Cardiac fibroblast (primary cell): ENCODE measurements around the gene PPP3CA.

ENCODE experiments used
- DNase-seq, 2 donors: peaks; one replicate each; pipeline versions ENCODE4 v3.0.0 to v3.0.0-alpha.2; 2010; ENCODE audit warnings: low read depth in 2 of 2
- H3K4me3 ChIP-seq, 2 donors: replicated peaks in 1 of 2; 1 replicate in 1 of 2; 2 replicates in 1 of 2; pipeline ENCODE4 v1.5.1; 2011; ENCODE audit warnings: low read depth in 2 of 2, low read length in 2 of 2, mild to moderate bottlenecking in 2 of 2, moderate library complexity in 1 of 2
- CTCF ChIP-seq: IDR thresholded peaks from one replicate; pipeline ENCODE4 v1.5.1; 2011; ENCODE audit warnings: low read depth, mild to moderate bottlenecking, low read length, inconsistent platforms

The PPP3CA gene

GRCh38 chr4:101033986-101034385, 313.3 kb downstream of the PPP3CA start:
- TF ChIP-seq CTCF, result no peak
- no peak overlapping the region for H3K4me3 ChIP-seq
- DNase-seq, result no peak

DNA sequence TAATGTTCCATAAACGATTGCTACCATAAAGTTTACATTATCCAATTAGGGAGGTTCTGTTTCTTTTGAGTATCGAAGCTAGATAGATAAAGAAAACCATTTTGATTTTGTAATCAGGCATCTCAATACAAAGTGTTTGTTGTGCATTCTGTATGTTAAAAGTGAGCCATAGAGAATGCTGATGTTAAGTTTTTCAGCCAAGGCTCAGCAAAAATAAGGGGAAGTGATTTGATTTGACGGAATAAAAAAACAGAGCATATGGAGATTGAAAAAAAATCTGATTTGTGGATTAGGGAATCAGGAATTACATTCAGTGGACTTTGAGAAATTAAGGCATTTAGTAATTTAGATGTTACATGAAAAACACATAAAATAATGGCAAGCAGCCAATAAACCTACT, 314.8 kb downstream of the PPP3CA start:
- no peak overlapping the region for H3K4me3 ChIP-seq
- no peak for TF ChIP-seq CTCF
- DNase-seq, result no peak

GRCh38 chr4:101031971-101032370, 315.4 kb downstream of the PPP3CA start:
- no peak for DNase-seq
- no peak for TF ChIP-seq CTCF
- no peak overlapping the region for H3K4me3 ChIP-seq

GRCh38 chr4:101028886-101029285, 318.4 kb downstream of the PPP3CA start:
- no peak for DNase-seq
- no peak for TF ChIP-seq CTCF
- H3K4me3 ChIP-seq, result no peak overlapping the region

GRCh38 chr4:101027721-101028120, 319.6 kb downstream of the PPP3CA start:
- TF ChIP-seq CTCF, result no peak
- peak in 1 of 2 donors; percentile 58 for DNase-seq
- H3K4me3 ChIP-seq, result no peak overlapping the region

DNA sequence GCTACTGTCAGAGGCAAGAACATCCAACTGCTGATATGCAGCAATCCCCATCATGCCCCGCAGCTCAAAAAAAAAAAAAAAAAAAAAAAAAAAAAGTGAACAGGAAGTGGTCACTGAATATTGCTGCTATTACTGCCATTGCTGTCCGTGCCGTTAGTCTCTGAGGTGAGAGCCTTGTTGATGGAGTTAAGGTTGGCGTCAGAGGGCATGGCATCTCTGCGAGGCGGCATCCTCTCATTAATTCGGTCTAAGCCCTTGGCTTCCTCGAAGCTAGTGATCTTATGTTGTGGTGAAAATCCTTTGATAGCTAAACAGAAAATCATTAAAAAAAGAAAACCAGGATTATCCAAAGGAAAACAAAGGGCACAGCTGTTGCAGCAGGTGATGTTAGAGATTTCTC, 321.6 kb downstream of the PPP3CA start:
- H3K4me3 ChIP-seq, result no peak overlapping the region
- no peak for TF ChIP-seq CTCF
- DNase-seq, result no peak
